Brain microvascular endothelial cell (primary cell): ENCODE results near the gene RBMS3.

Experiments used
- DNase-seq: peaks from one replicate; pipeline ENCODE4 v3.0.0-alpha.2; 2020
- H3K27ac ChIP-seq: fragments of 250-450 bp; sonication (Bioruptor Pico); 2 replicates; pipeline ENCODE4 v1.5.1; 2020; ENCODE audit warnings: mild to moderate bottlenecking, moderate library complexity
- H3K27me3 ChIP-seq: fragments of 250-450 bp; sonication (Bioruptor Pico); replicated peaks from 2 replicates; pipeline ENCODE4 v1.5.1; 2020; ENCODE audit warnings: mild to moderate bottlenecking
- H3K36me3 ChIP-seq: fragments of 250-450 bp; sonication (Bioruptor Pico); replicated peaks from 2 replicates; pipeline ENCODE4 v1.5.1; 2020; ENCODE audit warnings: mild to moderate bottlenecking
- H3K4me3 ChIP-seq: 2 replicates; pipeline ENCODE4 v1.5.1; 2011; ENCODE audit warnings: low read depth, mild to moderate bottlenecking, control low read depth, low read length, moderate library complexity
- in situ Hi-C: cut with HindIII; loops from 2 replicates; pipeline ENCODE4 v1.10.0; 2017; ENCODE audit warnings: low sequenced_read_pairs, low pct_ligation_motif_present
- TF ChIP-seq, protein P1 (sequence below): IDR thresholded peaks from 2 replicates; pipeline ENCODE4 v1.5.1; 2011; ENCODE audit warnings: low read depth, mild to moderate bottlenecking, moderate library complexity, low read length, control low read depth, inconsistent platforms; ENCODE audit errors: missing control alignments

The RBMS3 gene

GRCh38 chr3:29977360-29977759 lies 696.5 kb downstream of the RBMS3 start:
- no peak overlapping the region for H3K27ac ChIP-seq
- no peaks in the 10 kb centered on the region for H3K27me3 ChIP-seq
- DNase-seq = no peak
- no peak overlapping the region for H3K4me3 ChIP-seq
- TF ChIP-seq, protein P1, sequence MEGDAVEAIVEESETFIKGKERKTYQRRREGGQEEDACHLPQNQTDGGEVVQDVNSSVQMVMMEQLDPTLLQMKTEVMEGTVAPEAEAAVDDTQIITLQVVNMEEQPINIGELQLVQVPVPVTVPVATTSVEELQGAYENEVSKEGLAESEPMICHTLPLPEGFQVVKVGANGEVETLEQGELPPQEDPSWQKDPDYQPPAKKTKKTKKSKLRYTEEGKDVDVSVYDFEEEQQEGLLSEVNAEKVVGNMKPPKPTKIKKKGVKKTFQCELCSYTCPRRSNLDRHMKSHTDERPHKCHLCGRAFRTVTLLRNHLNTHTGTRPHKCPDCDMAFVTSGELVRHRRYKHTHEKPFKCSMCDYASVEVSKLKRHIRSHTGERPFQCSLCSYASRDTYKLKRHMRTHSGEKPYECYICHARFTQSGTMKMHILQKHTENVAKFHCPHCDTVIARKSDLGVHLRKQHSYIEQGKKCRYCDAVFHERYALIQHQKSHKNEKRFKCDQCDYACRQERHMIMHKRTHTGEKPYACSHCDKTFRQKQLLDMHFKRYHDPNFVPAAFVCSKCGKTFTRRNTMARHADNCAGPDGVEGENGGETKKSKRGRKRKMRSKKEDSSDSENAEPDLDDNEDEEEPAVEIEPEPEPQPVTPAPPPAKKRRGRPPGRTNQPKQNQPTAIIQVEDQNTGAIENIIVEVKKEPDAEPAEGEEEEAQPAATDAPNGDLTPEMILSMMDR = no peak
- H3K36me3 ChIP-seq = no peaks in the 10 kb centered on the region
- in situ Hi-C loops = no loop called here

GRCh38 chr3:29978036-29978435 lies 697.2 kb downstream of the RBMS3 start:
- in situ Hi-C loops = no loop called here
- H3K4me3 ChIP-seq = no peak overlapping the region
- no peak for DNase-seq
- TF ChIP-seq, protein P1 = no peak
- H3K27me3 ChIP-seq = no peaks in the 10 kb centered on the region
- H3K36me3 ChIP-seq = no peaks in the 10 kb centered on the region
- H3K27ac ChIP-seq = no peak overlapping the region

- no peak overlapping the region for H3K4me3 ChIP-seq
- in situ Hi-C loops = no loop called here
- TF ChIP-seq, protein P1 = no peak
- no peak overlapping the region for H3K27ac ChIP-seq
- no peaks in the 10 kb centered on the region for H3K36me3 ChIP-seq
- no peaks in the 10 kb centered on the region for H3K27me3 ChIP-seq
- no peak for DNase-seq
These were observed 710.3 kb downstream of the RBMS3 start for GRCh38 chr3:29991198-29991597.

DNA sequence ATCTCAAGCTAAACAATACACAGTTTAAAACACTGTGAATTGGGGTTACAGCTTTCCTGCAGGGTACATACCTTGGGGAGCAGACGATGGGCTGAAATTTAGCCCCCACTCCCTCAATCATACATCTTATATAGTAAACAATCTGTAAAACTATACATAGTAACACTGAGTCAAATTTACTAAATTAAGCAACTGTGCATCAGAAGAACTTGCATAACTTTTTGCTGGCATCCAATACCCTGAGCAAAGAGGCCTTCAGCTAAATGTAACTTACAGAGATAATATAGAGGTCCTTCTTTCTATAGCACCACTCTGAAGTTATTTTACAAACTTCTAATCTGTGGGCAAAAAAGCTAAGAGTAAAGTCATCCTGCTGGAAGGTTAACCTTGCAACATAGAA lies 721.9 kb downstream of the RBMS3 start:
- Histone ChIP-seq H3K27ac (no peak overlapping the region), H3K36me3 (no peaks in the 10 kb centered on the region), H3K4me3 (no peak overlapping the region), H3K27me3 (no peaks in the 10 kb centered on the region)
- TF ChIP-seq, protein P1 = no peak
- DNase-seq = no peak
- in situ Hi-C loops = no loop called here

DNA sequence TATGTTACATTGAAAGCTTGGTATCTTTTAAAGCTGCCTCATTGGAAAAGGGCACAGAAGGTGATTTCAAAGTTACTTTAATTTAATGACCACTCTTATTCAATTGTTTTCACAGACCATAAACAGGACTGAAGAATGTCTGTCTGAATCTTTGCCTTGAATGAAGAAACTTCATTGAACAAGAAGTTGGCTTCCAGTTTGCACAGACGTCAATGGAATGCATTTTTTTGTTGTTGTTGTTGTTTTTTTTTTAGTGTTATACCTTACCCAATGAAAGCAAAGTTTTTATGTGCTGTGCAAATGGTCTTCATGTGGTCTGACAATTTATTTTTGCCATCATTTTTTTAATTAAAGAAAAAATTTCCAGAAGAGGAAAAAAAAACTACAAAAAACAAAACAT lies 722.9 kb downstream of the RBMS3 start:
- in situ Hi-C loops = no loop called here
- no peaks in the 10 kb centered on the region for H3K27me3 ChIP-seq
- no peaks in the 10 kb centered on the region for H3K36me3 ChIP-seq
- DNase-seq = no peak
- H3K4me3 ChIP-seq = no peak overlapping the region
- no peak overlapping the region for H3K27ac ChIP-seq
- TF ChIP-seq, protein P1 = no peak

- no peak for DNase-seq
- in situ Hi-C loops = no loop called here
These were observed 723.6 kb downstream of the RBMS3 start for GRCh38 chr3:30004481-30004880.

More at GRCh38 chr3:30004481-30004880, 723.6 kb downstream of the RBMS3 start:
- H3K27ac ChIP-seq = no peak overlapping the region
- H3K4me3 ChIP-seq = no peak overlapping the region
- H3K27me3 ChIP-seq = no peaks in the 10 kb centered on the region
- TF ChIP-seq, protein P1 = no peak
- H3K36me3 ChIP-seq = no peaks in the 10 kb centered on the region
